ENCODE measurements around the gene MTARC2. TPM values are rescaled to one million over a fixed set of nuclear protein-coding genes. Genes with fewer than 3 reads are reported as not detected.

The MTARC2 gene
- polyA plus RNA-seq, 2 of the 4 experiments (the other 2 are of a cell fraction): 13.5 to 18.4 TPM

GRCh38 chr1:220784751-220785150 is 36.6 kb downstream of the MTARC2 start:
- TF ChIP-seq CHD4 (IDR thresholded peaks at IDR 0.05; ENCODE audit: borderline replicate concordance) (no peak), NFE2L2 (conservative IDR thresholded peaks at IDR 0.05; ENCODE audit: low read length) (no peak), MYC (IDR thresholded peaks at IDR 0.05; ENCODE audit: borderline replicate concordance, low read length) (no peak), ZC3H11A (IDR thresholded peaks at IDR 0.05) (no peak), KDM5A (IDR thresholded peaks at IDR 0.05) (no peak), EP300 (IDR thresholded peaks at IDR 0.05) (no peak), BHLHE40 (IDR thresholded peaks at IDR 0.05; ENCODE audit: low read depth, low read length) (no peak), RARB (CRISPR knock-in tag; IDR thresholded peaks at IDR 0.05) (no peak), RNF2 (IDR thresholded peaks at IDR 0.05; ENCODE audit: borderline replicate concordance, low read depth) (no peak), HEYL (CRISPR knock-in tag; IDR thresholded peaks at IDR 0.05) (no peak), POLR2A (IDR thresholded peaks at IDR 0.05; ENCODE audit: low read length) (no peak)
- TF ChIP-seq, protein P1, sequence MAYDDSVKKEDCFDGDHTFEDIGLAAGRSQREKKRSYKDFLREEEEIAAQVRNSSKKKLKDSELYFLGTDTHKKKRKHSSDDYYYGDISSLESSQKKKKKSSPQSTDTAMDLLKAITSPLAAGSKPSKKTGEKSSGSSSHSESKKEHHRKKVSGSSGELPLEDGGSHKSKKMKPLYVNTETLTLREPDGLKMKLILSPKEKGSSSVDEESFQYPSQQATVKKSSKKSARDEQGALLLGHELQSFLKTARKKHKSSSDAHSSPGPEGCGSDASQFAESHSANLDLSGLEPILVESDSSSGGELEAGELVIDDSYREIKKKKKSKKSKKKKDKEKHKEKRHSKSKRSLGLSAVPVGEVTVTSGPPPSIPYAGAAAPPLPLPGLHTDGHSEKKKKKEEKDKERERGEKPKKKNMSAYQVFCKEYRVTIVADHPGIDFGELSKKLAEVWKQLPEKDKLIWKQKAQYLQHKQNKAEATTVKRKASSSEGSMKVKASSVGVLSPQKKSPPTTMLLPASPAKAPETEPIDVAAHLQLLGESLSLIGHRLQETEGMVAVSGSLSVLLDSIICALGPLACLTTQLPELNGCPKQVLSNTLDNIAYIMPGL (CRISPR knock-in tag; IDR thresholded peaks at IDR 0.05; ENCODE audit: borderline replicate concordance): no peak
- Histone ChIP-seq H3K4me3 (no peak overlapping the region), H3K9me3 (no peaks in the 10 kb centered on the region), H3K4me2 (no peak overlapping the region), H3K4me1 (peaks cover 12% of the 10 kb centered on the region; the same call in 2 of the 3 replicates), H3K27ac (no peak overlapping the region)
- DNase-seq (ENCODE audit: low read depth in 1 of 2, low spot score in 1 of 2) (no peak), ATAC-seq (no peak), FAIRE-seq (no peak)
- ChIA-PET POLR2A (no interaction called here), CTCF (interaction anchor here (1.0 to 8.3 kb wide), 3 partner anchors 9 to 51 kb away, joined by 3 to 78 read pairs (median 7); no protein-coding TSS in a partner anchor)
- 95% methylated on average over 4 of the region's 4 CpGs for WGBS (ENCODE audit: missing lambda C conversion rate)

DNA sequence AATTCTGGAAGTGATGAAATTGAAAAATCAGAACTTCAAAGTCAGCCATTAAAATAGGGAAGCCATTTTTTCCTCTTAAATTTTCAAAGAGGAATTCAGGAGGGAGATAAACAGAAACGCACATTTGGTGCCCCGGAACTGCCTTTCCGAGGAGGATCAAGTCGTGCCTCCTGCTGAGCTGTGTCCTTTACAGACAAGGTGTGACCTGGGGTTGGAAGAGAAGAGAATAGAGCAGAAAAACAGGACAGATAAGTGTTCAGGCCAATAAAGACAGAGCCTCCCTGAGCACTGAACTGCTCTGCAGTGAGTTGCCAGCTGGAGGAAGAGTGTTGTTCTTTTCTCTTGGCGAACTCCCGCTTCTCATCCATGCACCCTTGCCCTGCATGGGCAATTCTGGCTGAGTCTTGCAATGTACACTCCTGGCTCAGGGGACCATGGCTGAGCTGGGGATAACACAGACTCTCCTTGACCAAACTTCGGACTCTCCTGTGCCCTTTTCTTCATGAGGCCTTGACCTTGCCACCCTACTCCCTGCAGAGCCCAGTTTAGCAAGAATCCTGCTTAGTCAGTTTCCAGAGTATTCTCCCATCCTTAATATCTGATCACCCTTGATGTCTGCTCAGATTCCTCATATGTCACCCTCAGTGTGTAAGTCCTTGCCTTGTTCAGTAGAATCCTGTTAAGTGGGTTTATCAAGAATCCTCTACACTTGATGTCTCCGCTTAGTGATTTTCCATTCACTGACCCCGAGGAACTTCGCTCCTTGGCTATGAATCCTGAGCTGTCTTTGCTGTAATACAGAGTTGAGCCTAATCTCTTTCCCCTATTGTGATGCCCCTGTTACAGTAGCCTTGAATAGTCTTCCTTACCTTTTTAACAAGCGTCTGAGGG is 37.3 kb downstream of the MTARC2 start:
- ATAC-seq (no peak), FAIRE-seq (no peak), DNase-seq (ENCODE audit: low read depth in 1 of 2, low spot score in 1 of 2) (no peak)
- Histone ChIP-seq H3K4me3 (no peak overlapping the region), H3K4me1 (peaks cover 12% of the 10 kb centered on the region; the same call in 2 of the 3 replicates), H3K9me3 (no peaks in the 10 kb centered on the region), H3K4me2 (no peak overlapping the region), H3K27ac (no peak overlapping the region)
- WGBS (ENCODE audit: missing lambda C conversion rate): 94% methylated on average over 11 of the region's 11 CpGs
- CTCF ChIA-PET: interaction anchor here (0.8 to 8.3 kb wide), 7 partner anchors 10 to 595 kb away, joined by 3 to 78 read pairs (median 3); no protein-coding TSS in a partner anchor
- POLR2A ChIA-PET: no interaction called here
- TF ChIP-seq FOSB (CRISPR knock-in tag; IDR thresholded peaks at IDR 0.05) (no peak), TFCP2L1 (CRISPR knock-in tag; IDR thresholded peaks at IDR 0.05) (no peak), KDM5A (IDR thresholded peaks at IDR 0.05) (no peak), NFE2L2 (conservative IDR thresholded peaks at IDR 0.05; ENCODE audit: low read length) (no peak), HES2 (IDR thresholded peaks at IDR 0.05) (no peak)

GRCh38 chr1:220786057-220786336 is 37.9 kb downstream of the MTARC2 start:
- POLR2A ChIA-PET: no interaction called here
- no peak overlapping the region for H3K4me3 ChIP-seq
- ATAC-seq: no peak; a peak in 1 of 6 replicates
- no peaks in the 10 kb centered on the region for H3K9me3 ChIP-seq
- no peak for DNase-seq (ENCODE audit: low read depth in 1 of 2, low spot score in 1 of 2)
- WGBS (ENCODE audit: missing lambda C conversion rate): 94% methylated on average over 12 of the region's 13 CpGs
- TF ChIP-seq HES2 (IDR thresholded peaks at IDR 0.05) (no peak), RCOR1 (IDR thresholded peaks at IDR 0.05; ENCODE audit: low read depth, low read length) (no peak), CBX8 (IDR thresholded peaks at IDR 0.05) (no peak), ZNF302 (CRISPR knock-in tag; IDR thresholded peaks at IDR 0.05) (no peak), POLR2AphosphoS2 (conservative IDR thresholded peaks at IDR 0.05; ENCODE audit: low read length) (no peak), FOXS1 (CRISPR knock-in tag; IDR thresholded peaks at IDR 0.05) (no peak), KDM5A (IDR thresholded peaks at IDR 0.05) (no peak), KDM1A (IDR thresholded peaks at IDR 0.05; ENCODE audit: low read depth) (no peak), MAX (IDR thresholded peaks at IDR 0.05) (no peak), NFE2L2 (conservative IDR thresholded peaks at IDR 0.05; ENCODE audit: low read length) (no peak), JUN (IDR thresholded peaks at IDR 0.05) (no peak), TFCP2L1 (CRISPR knock-in tag; IDR thresholded peaks at IDR 0.05) (no peak), ZC3H11A (IDR thresholded peaks at IDR 0.05) (no peak), CEBPB (IDR thresholded peaks at IDR 0.05) (no peak), MAFK (IDR thresholded peaks at IDR 0.05; ENCODE audit: partially characterized antibody) (no peak), SREBF2 (IDR thresholded peaks at IDR 0.05) (no peak), ZFP36 (IDR thresholded peaks at IDR 0.05; ENCODE audit: borderline replicate concordance, partially characterized antibody) (no peak), MYC (IDR thresholded peaks at IDR 0.05; ENCODE audit: borderline replicate concordance, low read length) (no peak)
- TF ChIP-seq, protein P2, sequence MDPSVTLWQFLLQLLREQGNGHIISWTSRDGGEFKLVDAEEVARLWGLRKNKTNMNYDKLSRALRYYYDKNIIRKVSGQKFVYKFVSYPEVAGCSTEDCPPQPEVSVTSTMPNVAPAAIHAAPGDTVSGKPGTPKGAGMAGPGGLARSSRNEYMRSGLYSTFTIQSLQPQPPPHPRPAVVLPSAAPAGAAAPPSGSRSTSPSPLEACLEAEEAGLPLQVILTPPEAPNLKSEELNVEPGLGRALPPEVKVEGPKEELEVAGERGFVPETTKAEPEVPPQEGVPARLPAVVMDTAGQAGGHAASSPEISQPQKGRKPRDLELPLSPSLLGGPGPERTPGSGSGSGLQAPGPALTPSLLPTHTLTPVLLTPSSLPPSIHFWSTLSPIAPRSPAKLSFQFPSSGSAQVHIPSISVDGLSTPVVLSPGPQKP (IDR thresholded peaks at IDR 0.05; ENCODE audit: low read depth, low read length): no peak
- FAIRE-seq: no peak
- CTCF ChIA-PET: interaction anchor here (0.8 to 8.3 kb wide), 6 partner anchors 10 to 596 kb away, joined by 3 to 78 read pairs (median 4); no protein-coding TSS in a partner anchor
- peak overlapping the region in 1 of 2 experiments; percentile 89; a peak in 2 of 6 replicates for H3K27ac ChIP-seq
- H3K4me2 ChIP-seq: peak overlapping the region; percentile 76
- H3K4me1 ChIP-seq: peaks cover 12% of the 10 kb centered on the region; the same call in 2 of the 3 replicates
